HPDE6-E6E7 (cell line): ENCODE results near the gene UQCC5.

Source experiments
- DNase-seq: peaks from one replicate; pipeline ENCODE4 v3.0.0; 2011; ENCODE audit warnings: missing footprints; ENCODE audit errors: extremely low spot score

UQCC5 gene

DNA sequence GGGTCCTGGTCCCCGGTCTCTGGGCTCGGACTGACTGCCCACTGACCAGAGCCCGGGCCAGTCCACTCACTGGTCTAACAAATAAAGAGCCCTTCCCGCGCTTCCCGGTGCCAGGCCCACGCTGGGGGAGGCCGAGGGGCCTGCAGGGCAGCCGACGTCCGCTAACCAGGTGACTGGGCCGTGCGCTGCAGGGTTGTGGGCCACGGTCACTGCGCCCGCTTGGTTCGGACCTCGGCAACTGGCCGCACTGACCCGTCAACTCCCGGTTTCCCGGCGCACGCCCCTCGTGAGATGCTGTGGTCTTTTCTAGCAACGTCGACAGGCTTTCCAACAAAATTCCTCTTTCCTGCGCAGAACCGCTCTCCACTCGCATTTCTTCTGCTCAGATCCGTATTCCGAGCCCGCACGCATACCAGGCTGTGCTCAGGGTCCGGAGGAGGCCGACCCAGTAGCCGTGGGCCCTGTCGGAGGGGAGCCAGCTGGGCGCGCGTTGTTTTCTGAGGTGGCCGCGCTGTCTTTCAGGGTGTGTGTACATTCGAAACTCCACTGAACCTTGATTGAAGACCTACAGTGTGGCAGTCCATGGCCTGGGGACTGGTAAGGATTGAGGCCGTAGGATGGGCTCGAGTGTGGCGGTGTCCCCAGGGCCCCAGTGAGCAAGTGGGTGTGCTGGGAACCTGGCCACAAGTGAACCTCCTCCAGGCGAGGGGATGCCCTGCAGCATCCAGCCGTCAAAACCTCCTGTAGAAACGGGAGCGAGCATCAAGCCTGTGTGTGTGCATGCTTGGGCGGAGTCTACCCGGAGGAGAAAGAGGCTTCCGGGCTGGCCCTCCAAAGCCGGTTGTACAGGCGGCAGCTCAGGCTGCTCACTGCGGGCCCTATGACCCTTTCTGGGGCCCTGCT is 1.9 kb upstream of the UQCC5 start:
- DNase-seq, result no peak

DNA sequence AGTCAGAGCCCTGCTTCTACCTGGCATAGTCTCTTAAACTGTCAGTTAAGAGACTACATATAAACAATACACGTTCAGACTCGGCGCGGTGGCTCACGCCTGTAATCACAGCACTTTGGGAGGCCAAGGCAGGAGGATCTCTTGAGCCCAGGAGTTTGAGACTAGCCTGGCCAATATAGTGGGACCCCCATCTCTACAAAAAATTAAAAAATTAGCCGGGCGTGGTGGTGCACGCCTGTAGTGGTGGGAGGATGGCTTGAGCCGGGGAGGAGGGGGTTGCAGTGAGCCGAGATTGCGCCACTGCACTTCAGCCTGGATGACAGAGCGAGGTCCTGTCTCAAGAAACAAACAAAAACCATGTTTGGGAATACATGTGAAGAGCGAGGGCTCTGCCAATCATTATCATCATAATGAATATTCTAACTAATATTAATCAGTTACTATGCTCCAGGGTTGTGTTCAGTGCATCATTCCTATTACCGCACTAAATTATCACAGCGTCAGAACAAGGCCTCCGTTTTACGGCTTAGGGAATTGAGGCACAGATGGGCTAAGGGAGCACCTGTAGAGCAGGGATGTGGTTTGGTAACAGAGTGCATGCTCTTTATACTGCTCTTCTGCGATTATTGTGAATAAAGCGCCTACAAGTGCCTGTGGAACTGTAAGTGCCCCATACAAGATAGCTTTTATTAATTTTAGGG is 844 bp upstream of the UQCC5 start:
- DNase-seq, result no peak

DNA sequence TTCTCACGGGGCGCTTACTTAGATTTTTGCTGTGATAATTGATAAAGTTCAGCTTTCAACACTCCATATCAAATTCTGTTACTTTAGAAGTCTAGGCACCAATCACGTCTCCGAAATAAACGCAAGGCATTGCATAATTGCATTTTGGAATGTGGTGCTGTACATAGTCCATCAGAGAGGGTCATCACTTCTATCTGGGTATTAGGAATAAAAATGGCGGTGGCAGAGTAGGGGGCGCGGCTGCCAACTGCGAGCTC is 365 bp upstream of the UQCC5 start:
- DNase-seq, result no peak

DNA sequence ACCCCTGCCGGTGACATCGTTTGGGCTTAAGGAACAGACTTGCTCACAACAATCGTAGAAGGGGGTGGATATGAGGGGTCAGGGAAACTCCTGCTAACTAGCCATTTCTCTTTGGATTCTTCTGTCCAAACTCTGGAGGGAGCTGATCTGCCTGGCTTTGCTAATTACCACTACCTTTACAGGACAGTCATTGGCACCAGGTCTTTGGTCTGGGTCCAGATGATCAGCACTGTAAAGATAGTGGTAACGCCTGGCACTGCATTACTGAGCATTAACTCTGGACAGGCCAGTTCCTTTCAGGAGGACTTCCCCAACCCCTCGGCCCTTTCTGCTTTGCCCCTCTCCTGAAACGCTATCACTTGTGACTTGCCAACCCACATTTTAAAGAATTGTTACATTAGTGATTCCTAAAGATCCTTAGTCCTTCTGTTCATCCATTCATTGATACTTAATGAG is 788 bp downstream of the UQCC5 start:
- no peak for DNase-seq

DNA sequence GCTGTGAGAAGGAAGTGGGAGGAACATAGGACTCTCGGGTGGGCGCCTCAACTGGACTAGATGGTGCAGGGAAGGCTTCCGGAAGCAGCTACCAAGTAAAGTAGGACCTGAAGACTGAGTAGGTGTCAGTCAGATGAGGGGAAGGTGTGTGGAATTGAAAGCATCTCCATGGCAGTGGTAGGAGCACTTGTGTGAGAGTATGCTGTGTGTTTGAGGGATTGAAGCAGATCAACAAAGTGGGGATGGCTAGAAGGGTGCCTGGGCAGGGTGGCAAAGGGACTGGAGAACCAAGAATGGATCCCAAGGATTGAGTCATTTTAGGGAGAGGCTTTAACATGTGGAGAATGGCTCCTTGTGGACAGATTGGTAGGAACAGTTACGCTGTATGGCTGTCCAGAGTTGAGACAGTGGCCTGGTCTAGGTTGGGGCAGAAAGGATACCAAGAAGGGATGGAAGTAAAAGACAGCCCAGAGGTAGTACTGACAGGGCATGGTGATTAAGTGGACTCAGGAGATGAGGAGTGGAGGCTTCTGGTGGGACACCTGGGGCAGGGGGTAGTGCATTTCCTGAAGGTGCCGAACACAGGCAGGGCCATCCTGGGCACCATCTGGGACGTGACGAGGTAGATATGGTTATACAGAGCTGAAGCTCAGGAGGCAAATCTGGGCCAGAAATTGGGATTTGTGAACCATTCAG is 1.5 kb downstream of the UQCC5 start:
- DNase-seq, result no peak

DNA sequence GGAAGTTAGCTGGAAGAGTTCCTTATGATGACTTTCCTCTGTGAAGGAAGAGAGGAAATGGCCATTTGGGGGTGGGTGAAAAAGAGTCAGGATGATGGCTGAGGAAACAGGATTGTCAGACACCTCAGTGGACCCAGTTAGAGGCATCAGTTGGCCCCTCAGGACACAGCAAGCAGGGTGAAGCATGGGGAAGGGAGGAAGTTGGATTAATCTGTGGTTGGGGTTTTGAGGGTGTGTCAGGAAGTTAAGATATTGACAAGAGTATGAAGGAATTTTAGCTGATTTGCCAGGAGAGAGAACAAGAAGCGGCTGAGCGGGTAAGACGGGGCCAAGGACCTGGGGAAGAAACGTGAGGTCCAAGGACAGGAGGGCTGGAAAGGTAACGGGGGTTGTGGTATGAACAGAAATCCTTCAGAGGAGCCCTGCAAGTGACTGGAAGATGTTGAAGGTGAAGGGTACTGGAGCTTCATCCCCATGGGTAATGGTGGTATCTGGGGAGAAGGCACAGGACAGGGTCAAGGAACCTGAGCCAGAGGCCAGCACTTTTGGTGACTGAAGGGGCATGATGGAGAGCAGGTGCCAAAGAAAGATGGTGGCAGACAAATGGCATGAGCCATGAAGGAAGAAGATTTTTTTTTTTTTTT is 2.7 kb downstream of the UQCC5 start:
- DNase-seq, result no peak

DNA sequence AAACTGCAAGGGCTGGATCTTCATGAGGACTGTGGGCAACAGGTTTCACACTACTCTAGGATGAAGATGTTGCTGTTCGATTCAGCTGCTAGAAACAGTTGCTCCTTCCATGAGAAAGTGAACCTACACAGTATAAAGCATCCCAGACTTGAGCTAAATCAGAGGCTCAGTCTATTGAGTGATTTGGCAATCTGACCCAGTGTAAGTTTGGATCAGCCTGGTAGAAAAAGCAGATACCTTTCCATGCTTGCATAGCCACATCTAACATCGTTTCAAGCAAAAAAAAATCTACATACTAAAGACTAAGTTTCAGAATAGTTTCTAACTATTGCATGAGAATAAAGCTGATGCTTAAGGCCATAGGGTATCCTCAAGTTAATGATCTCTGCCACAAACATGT is 4.6 kb downstream of the UQCC5 start:
- DNase-seq, result no peak

DNA sequence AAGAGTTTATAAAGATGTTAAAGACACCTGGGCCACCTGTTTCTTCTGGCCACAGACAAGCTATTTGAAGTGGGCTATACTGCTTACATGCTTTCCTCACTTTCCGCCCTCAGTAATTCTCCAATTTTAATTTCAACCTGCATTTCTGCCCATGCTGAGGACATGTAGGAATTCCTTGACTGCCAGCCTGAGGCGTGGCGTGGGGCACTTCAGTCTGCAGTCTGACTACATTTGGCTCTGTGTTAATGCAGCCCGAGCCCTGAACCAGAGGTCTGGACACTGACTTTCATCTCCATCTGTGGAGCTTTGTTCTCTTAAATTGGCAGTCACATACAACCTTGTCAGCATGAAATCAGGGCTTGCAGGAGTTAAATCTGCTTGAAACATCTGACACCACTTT is 8.5 kb downstream of the UQCC5 start:
- DNase-seq, result no peak

DNA sequence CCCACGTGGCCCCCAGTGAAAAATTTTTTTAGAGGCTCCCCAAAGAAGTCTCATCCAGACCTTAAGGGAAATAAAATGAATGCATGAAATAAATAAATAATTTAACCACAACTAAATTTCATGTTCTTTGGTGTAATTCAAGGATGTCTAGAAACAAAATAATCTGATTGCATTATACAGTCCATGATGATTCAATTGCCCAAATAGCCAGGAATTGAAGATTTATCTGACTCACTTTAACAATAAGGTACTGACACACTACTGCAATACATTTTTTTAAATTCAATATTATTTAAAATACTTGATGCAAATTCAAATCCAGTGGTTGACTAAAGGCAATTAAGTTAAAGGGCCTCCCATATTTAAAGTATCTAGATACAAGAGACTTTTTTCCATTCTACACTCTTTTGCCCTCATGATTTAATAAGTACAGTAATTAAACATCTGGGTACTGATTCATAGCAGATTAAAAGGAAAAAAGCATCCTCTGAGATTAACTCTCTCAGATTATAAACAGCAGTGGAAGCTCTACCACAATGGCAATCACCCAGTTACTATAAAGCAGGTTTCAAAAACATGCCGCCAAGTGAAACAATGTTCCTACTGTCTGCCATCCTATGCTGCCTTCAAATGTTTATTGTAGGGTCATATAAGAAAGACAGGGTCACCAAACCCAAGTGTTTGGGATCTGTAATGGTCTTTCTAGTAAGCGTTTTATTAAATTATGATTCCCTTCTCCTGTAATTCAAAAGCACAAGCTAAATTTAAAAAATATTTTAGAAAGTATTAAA is 9.9 kb downstream of the UQCC5 start:
- DNase-seq, result no peak

DNA sequence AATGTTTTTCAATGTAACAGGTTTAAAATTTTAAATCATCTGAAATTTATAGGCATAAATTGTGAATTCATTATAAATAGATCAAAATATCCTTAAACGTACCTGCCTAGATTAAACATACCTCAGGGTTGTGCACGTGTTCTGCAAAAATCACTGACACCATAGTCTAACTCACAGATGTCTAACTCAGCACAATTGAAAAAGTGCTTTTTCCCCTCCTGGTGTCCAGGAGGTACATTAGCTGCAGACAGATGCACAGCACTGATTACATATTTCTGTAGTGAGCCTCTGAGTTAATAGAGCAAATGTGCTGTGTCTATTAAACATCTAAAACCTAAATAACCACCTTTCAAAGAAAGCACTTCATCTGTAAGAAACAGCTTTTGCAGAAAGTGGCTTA is 10.7 kb downstream of the UQCC5 start:
- DNase-seq, result no peak

DNA sequence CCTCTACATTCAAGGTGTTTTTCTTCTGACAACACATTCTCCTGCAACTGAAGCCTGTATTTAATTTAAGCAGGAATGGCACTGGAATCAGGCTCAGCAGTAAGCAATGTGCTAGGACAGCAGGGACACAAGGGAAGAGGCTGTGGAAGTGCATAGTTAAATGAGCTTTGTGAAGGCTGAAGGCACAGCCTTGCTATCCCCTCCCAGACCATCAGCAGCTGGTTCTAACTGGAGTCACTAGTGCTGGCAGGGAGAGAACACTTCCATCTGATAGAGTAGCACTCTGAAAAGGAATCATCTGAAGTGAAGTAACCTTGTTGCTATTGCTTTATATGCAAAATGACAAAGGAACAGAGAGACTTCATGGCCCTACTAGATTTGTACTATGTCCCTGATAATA is 14.7 kb downstream of the UQCC5 start:
- DNase-seq, result no peak

DNA sequence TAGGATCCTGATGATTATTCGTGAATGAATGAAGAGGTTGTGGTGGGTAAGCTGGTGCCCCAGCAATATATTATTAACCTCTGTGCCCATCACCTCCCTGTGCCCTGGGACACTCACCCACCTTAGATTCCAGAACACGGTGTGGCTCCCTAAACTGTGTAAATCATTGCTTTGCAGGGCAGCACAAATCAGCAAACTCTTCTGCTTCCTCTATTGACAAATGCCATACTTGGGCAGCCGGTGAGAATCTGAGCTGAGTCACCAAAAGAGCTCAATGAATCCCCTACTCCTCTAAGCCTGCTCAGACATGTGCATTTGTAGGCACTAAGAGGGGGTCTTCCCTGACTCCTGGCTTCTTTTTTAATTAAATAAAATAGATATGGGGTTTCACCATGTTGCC is 15.7 kb downstream of the UQCC5 start:
- DNase-seq, result no peak

DNA sequence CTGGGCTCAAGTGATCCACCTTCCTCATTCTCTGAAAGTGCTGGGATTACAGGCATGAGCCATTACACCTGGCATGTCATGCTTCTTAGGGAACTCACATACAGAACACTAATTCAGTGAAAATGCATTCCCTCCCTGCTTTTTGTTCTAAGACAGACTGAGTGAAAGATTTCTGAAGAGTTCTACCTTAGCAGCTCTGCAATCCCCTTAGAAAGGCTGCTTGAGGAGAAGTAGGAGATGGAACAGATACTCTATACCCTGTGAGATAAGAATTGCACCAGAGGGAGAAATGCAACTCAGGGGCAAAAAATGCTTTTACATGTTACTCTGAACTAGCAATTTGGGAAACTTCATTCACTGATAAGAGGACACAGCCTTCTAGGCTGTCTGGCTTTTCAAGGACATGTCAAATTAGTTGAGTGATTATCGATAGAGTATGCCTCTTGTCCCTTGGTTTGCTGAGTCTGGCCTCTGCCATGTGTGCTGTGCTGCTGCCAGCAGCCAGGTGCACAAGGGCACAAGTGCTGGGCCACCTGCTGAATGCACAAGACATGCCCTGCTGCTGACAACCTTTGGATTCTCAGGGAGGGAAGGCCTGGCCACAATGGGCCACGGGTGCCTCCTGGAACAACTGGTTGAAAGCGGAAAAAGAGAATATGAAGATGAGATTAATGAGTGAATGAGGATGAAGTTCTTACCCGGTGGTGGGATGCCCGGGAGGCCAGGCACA is 17.8 kb downstream of the UQCC5 start:
- no peak for DNase-seq

DNA sequence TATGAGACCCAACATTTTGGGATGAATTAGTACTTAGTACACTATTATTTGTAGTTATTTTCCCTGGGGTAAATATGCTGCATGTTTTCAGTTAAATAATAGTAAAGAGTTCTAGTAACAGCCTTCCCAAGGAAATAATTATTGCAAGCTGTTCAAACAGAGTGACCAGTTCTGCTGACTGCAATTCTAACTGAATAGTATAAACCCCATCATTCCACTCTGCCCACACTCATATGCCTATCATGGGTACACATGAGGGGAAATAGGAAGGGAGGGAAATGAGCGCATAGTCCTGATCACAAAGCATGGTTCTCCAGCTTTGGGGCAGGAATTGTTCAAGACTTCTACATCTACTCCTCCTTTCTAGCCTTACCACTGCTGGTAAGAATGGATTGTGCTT is 18.7 kb downstream of the UQCC5 start:
- DNase-seq, result no peak

DNA sequence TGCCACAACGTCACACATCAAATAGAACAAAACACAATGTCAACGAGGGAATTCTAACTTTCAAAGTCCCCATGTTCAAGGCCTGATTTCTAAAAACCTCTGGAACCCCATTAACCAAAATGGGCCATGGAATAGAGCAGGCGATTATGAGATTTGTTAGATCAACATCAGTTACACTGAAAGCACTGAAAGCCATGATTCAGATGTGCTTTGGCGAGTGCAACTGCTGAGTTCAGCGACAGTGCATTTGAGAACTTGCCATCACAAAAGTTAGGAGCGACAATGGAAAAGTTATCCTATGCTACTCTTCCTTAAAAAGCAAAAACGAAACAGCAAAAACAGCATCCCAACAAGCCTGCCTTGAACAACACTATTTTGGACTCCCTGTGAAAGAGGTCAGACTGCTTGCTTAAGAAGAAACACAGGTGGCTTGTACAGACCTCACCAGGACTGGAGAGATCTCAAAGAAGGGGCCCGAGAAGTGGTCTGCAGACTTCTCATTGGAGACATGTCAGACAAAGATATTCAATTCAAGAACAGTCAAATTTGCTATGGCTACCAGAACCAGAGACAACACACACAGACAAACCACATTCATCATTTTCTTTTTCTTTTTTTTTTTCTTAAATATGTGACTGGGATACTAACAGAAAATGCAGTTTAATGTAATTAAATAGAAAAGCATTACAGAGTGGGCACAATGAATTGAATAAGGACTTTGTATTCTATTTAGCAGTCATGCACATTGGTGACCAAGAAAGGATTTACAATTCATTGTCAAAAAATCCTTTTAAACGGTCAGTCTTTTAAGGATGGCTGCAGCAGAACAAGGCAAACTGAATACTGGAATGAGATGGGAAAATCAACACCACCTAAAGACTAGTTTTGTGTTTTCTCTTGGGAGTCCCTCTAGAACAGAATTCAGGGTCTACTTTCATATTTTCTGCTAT is 20.9 kb downstream of the UQCC5 start:
- DNase-seq, result no peak

DNA sequence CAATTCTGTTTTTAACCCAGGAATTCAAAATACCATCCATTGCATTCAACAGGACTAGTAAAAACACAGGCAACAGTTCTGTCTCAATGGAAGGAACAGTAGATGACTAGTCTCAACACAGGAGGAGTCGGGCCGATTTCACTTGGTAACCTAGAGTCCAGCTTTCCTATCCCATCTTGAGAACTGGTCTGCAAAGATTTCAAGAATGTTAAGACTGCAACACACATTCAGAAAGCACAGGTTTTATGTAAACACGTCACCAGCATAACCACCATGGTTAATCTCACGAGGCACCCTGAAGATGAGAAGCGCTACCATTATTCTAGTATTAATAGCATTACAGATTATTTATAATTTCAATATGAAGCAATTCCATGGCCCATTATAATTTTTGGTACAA is 22.0 kb downstream of the UQCC5 start:
- DNase-seq, result no peak

DNA sequence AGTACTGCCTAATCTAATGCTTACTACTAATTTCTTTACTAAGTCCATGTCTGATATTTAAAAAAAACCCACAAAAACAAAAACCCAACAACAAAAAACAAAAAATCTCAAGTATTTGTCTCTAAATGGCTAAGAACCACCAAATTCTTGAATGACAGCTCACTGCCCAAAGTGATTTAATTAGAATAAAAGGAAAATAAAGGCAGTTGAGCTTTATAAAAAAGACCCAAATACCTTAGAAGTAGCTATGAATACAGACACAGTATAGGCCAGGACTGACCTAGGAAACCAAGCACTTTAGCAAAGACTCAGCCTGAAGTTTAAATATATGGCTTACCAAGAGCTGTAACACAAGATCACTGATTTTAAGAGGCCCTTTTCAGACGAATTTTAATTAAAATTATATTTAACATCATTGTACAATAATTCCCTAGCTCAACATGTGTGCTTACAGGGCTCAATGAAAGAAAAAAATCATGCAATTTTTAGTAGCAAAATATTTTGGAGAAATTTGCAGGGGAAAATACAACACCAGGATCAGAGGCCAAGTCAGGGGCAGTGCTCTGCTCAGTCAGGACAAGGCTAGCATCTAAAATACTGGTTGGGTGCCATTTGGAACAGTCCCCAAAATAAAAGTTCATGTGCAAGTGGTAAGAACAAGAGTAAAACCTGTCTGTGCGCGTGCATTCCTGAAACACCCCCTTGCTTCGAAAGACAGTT is 24.8 kb downstream of the UQCC5 start:
- DNase-seq, result no peak

DNA sequence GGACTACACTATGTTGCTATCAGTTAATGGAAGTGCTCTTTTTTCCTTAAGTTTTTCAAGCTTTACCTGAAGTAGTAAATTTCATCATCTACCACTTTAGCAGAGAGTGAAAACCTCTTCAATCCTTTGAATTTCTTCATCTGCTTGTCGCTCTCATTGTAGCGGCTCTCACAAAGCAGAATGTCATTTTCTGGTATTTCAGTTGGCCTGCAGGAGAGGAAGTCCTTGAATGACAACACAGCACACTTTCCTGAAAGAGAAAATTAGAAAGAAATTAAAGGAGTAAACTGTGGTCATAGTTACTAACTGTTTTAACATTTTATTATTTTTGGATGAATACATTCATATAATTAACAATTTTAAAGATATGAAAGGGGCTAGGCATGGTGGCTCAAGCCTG is 27.6 kb downstream of the UQCC5 start:
- no peak for DNase-seq

DNA sequence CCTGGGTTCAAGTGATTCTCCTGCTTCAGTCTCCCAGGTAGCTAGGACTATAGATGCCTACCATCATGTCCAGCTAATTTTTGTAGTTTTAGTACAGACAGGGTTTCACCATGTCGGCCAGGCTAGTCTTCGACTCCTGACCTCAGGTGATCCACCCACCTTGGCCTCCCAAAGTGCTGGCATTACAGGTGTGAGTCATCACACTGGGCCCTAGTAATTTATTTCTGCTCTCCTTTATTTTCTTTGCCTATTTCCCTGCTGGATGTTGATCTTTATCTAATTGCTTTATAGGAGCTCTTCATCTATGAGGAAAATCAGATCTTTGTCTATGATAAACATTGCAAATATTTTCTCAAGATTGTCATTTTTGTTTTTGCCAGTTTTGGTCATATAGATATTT is 31.7 kb downstream of the UQCC5 start:
- DNase-seq, result no peak
